ENCODE measurements around the gene GPR146. TPM values are rescaled to one million over a fixed set of nuclear protein-coding genes. Genes with fewer than 3 reads are reported as not detected.

Gene GPR146
- total and polyA plus RNA-seq, 2 of the 8 experiments (the other 6 are each of a cell fraction or from before 2014, with no cell fraction given): 1.8 to 2.7 TPM

GRCh38 chr7:1043552-1044188 is 676 bp upstream of the GPR146 start:
- FAIRE-seq (no peak), DNase-seq (ENCODE audit: low read depth in 1 of 2, low spot score in 2 of 2) (no peak)
- Histone ChIP-seq H4K5ac (ENCODE audit: insufficient read length, low read depth, low read length) (peak overlapping the region; percentile 90), H3K23me2 (ENCODE audit: low read depth, low read length) (peaks cover 8% of the 10 kb centered on the region), H2AFZ (ENCODE audit: low read length) (no peak overlapping the region), H4K91ac (replicated peaks; ENCODE audit: insufficient read length, low read length) (peak overlapping the region; percentile 100), H2AK5ac (ENCODE audit: low read depth, low read length) (peak overlapping the region; percentile 93), H3K27me3 (replicated peaks in 1 of 4; ENCODE audit: control insufficient read depth in 3 of 4, extremely low read depth in 1 of 4, insufficient read depth in 3 of 4, low read length in 3 of 4) (no peaks in the 10 kb centered on the region), H3K4ac (replicated peaks; ENCODE audit: insufficient read length, low read depth, low read length) (peak overlapping the region; percentile 97), H2BK20ac (ENCODE audit: low read length) (no peak overlapping the region), H3K27ac (ENCODE audit: low read depth, low read length) (peak overlapping the region; percentile 81), H3K23ac (ENCODE audit: insufficient read length) (no peak overlapping the region), H3K14ac (ENCODE audit: insufficient read length) (no peak overlapping the region), H4K20me1 (replicated peaks in 1 of 2; ENCODE audit: control insufficient read depth in 1 of 2, insufficient read depth in 2 of 2, low read length in 2 of 2) (peaks cover 0 to 8% of the 10 kb centered on the region in 2 experiments), H3K79me2 (ENCODE audit: control insufficient read depth in 1 of 2, insufficient read depth in 2 of 2, low read length in 2 of 2) (peaks cover 0 to 17% of the 10 kb centered on the region in 2 experiments; a peak in 2 of 4 replicates), H2BK5ac (ENCODE audit: low read depth, low read length) (peak overlapping the region; percentile 73; the same call in 1 of the 2 replicates), H4K8ac (ENCODE audit: extremely low read depth, insufficient read depth, low read length) (peak overlapping the region; percentile 92), H3K18ac (ENCODE audit: extremely low read depth, low read length) (peak overlapping the region; percentile 93), H3K4me1 (replicated peaks in 1 of 4; ENCODE audit: control insufficient read depth in 3 of 4, insufficient read depth in 4 of 4, low read length in 3 of 4) (peaks cover 6 to 17% (median 11%) of the 10 kb centered on the region in 4 experiments), H2BK12ac (ENCODE audit: low read depth, low read length) (peak overlapping the region; percentile 85), H3K9ac (replicated peaks in 1 of 4; ENCODE audit: extremely low read depth in 1 of 4, low read depth in 3 of 4, low read length in 3 of 4) (peak overlapping the region in 3 of 4 experiments; percentile 4 to 87 (median 43); a peak in 6 of 7 replicates), H3K4me3 (ENCODE audit: extremely low read depth in 1 of 4, insufficient read depth in 2 of 4, low read depth in 3 of 4, low read length in 4 of 4) (peak overlapping the region; percentile 8 to 53 (median 32); a peak in 5 of 8 replicates), H3K4me2 (ENCODE audit: insufficient read depth in 1 of 2, low read depth in 2 of 2, low read length in 2 of 2) (peak overlapping the region; percentile 73 to 88), H3K56ac (replicated peaks; ENCODE audit: insufficient read length, low read depth, low read length) (peak overlapping the region; percentile 53), H3K36me3 (ENCODE audit: control insufficient read depth in 2 of 4, insufficient read depth in 4 of 4, low read length in 3 of 4) (no peaks in the 10 kb centered on the region), H2BK120ac (replicated peaks; ENCODE audit: low read depth, low read length) (no peak overlapping the region), H3K9me3 (ENCODE audit: insufficient read depth in 2 of 2, low read depth in 1 of 2, low read length in 1 of 2) (no peaks in the 10 kb centered on the region), H2BK15ac (ENCODE audit: low read length) (peak overlapping the region; percentile 65; the same call in 1 of the 2 replicates), H3K79me1 (ENCODE audit: low read depth, low read length) (peaks cover 9% of the 10 kb centered on the region)
- CTCF ChIA-PET (ENCODE audit: partially characterized antibody): interaction anchor here (0.7 to 5.1 kb wide), 9 partner anchors 11 to 129 kb away, joined by 3 to 32 read pairs (median 6); no protein-coding TSS in a partner anchor
- 80% methylated on average over 18 of the region's 18 CpGs; no CpG with 5 or more reads in 1 of the 2 experiments for WGBS, 2 experiments (ENCODE audit: extremely low coverage in 1 of 2, insufficient coverage in 1 of 2, insufficient read length in 1 of 2, insufficient replicate concordance in 2 of 2, low coverage in 1 of 2, low lambda C conversion rate in 2 of 2, missing lambda C conversion rate in 1 of 2)
- POLR2A ChIA-PET (ENCODE audit: partially characterized antibody): interaction anchor here (1.0 to 3.0 kb wide), 10 partner anchors 10 to 70 kb away, joined by 3 to 14 read pairs (median 4); no protein-coding TSS in a partner anchor
- no peak for TF ChIP-seq SP1 (IDR thresholded peaks at IDR 0.05; ENCODE audit: low read depth, low read length)
- TF ChIP-seq TEAD4 (IDR thresholded peaks at IDR 0.05; ENCODE audit: low read depth, low read length): no peak
- TF ChIP-seq MAX (IDR thresholded peaks at IDR 0.05): no peak
- no peak for TF ChIP-seq ZNF274 (IDR thresholded peaks at IDR 0.05; ENCODE audit: borderline replicate concordance, extremely low read depth, low read length)
- no peak for TF ChIP-seq GTF2F1 (IDR thresholded peaks at IDR 0.05; ENCODE audit: borderline replicate concordance, low read depth, low read length)
- TF ChIP-seq KDM5A (IDR thresholded peaks at IDR 0.05; ENCODE audit: low read length): no peak
- no peak for TF ChIP-seq POU5F1 (IDR thresholded peaks at IDR 0.05; ENCODE audit: low read depth, low read length)
- no peak for TF ChIP-seq YY1 (IDR thresholded peaks at IDR 0.05; ENCODE audit: low read depth, low read length)
- no peak for TF ChIP-seq JUND (IDR thresholded peaks at IDR 0.05; ENCODE audit: low read length)

Data from H1 (cell line).